ENCODE data around the gene IDE.
A peak's percentile ranks its signal among the peaks of the same experiment; 100 is the strongest.

The IDE gene

DNA sequence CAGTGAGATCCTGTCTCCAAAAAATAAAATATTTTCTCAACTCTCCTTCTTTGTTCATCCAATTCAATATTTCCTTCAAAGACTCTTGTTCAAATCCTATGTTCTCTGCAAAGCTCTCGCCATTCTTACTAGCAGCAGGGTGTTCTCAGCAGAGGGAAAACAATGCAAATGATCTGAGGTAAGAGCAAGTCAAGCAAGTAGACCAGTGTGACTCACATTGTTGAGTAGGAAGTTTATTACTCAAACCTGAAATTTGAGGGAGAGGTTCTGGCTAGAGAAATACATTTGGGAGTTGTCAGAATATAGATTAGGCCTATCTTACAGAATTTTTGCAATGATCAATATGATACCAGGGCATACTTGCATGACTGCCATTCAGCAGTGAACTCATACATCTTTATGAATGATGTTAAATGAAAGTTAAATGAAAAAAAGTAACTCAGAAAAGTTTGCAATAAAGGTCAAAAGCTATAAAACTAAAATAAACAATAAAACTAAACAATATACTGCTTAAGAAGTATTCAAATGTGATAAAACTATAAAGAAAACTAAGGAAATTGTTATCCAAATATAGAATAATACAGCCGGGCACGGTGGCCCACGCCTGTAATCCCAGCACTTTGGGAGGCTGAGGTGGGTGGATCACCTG, 5.8 kb downstream of the IDE start:
- DNase-seq (ENCODE audit: low spot score) = no peak
- FAIRE-seq = no peak

DNA sequence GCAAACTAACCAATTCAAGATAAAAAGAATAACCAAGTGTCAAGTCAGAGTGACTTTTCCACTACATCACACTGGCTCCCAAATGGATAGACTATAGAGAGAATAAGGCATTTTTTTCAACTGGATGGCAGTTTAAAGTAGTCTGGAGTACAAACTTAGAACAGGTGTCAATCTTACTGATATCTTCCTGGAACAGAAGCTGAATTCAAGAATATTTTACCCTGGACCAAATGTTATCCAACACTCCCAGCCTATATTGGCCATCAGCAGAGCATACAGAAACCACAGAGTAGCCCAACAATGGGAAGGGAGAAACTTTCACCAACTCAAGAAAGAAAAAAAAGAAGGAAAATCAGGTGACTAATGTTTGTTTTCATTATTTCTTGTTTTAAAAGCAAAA, 11.5 kb downstream of the IDE start:
- DNase-seq (ENCODE audit: low spot score) = no peak
- FAIRE-seq = no peak

DNA sequence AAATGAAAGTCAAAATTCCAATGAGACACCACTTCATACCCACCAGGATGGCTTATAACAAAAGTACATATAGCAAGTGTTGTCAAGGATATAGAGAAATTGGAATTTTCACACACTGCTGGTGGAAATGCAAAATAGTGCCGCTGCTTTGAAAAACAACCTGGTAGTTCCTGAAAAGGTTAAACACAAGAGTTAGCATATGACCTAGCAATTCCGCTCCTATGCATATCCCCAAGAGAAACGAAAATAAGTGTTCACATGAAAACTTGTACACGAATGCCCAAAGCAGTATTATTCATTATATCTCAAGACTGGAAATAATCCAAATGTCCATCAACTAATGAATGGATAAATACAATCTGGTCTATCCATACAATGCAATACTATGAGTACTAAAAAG, 14.8 kb downstream of the IDE start:
- DNase-seq (ENCODE audit: low spot score) (no peak), FAIRE-seq (no peak)

DNA sequence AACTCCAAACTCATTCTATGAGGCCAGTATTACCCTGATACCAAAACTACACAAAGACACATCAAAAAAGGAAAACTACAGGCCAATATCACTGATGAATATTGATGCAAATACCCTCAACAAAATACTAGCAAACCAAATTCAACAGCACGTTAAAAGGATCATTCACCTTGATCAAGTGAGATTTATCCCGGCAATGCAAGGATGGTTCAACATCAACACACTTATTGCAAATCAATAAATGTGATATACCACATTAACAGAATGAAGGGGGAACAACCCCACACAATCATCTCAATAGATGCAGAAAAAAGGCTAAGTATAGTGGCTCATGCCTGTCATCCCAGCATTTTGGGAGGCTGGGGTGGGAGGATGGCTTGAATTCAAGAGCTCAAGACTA, 19.9 kb downstream of the IDE start:
- DNase-seq (ENCODE audit: low spot score) (no peak), FAIRE-seq (no peak)

DNA sequence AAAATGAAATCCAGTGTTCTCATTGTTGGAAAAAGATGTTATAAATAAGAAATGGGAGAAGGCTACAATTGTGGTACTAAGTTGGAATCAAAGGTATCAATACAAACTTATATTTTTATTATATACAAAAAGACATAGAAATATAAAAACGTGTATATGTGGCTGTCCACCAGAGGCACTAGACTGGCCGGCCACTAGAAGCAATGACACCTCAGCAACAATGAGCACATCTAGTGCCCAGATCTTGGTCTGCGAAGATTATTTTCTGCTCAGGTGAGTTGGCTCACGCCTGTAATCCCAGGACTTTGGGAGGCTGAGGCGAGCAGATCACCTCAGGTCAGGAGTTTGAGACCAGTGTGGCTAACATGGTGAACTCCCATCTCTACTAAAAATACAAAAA, 21.6 kb downstream of the IDE start:
- FAIRE-seq (no peak), DNase-seq (ENCODE audit: low spot score) (no peak)

DNA sequence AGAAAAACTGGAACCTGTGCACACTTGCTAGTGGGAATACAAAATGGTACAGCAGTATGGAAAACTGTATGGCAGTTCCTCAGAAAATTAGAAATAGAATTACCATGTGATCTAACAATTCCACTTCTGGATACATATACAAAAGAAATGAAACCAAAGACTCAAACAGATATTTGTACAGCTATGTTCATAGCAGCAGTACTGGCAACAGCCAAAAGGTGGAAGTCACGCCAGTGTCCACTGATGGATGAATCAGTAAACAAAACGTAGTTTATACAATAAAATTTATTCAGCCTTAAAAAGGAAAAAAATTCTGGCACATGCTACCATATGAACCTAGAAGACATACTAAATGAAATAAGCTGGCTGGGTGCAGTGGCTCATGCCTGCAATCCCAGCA, 23.0 kb downstream of the IDE start:
- no peak for FAIRE-seq

DNA sequence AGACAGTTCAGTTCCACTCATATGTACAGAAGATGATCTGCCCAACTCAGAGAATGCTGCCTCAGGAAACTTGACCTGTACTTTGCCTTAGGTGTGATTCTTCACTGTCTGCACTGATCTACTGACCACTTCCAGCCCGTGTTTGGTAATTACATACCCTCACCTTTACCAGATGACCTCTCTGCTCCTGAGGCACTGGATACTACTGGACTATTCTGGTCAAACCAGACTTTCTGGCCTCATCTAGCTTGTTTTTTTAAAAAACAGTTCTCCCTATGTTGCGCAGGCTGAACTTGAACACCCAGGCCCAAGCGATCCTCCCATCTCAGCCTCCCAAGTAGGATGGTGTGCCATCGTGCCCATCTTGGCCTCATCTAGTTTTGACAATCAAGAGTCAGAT, 26.2 kb downstream of the IDE start:
- DNase-seq (ENCODE audit: low spot score) (no peak), FAIRE-seq (no peak)

More for the DNA sequence above, 23.0 kb downstream of the IDE start:
- no peak for DNase-seq (ENCODE audit: low spot score)

DNA sequence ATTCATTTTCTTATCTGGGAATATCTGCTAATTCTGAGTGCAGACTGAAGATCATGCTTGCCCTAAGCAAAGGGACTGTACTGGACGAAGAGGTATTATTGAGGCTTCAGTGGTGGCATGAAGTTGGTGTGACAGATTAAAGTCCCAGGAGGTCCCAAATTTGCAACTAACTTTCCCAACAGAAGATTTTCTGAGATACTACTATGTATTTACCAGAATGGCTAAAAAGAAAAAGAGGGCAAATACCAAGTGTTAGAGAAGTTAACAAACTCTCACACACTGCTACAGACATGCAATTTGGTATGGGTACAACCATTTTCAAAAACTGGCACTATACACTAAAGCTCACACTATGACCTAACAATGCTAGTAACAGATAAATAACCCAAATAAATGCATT, 28.3 kb downstream of the IDE start:
- DNase-seq (ENCODE audit: low spot score) (no peak), FAIRE-seq (no peak)

DNA sequence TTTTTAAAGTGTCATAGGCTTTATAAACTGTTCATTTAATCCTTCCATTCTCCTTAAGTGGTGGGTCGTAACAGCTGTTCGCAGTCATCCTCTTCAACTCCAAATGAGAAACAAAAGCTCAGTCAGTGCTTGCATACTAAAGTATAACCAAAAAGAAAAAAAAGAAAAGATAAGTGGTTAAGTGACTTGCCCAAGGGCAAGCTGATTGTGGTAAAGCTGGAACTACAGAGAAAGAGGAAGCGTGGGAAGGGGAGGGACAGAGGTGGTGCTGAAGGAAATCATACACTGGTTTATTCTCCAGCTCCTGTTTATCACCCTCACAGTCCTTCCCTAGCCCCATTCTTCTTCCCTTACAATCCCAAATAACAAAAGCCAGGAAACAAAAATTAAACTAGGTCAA, 29.6 kb downstream of the IDE start:
- DNase-seq (ENCODE audit: low spot score) (no peak), FAIRE-seq (no peak)

DNA sequence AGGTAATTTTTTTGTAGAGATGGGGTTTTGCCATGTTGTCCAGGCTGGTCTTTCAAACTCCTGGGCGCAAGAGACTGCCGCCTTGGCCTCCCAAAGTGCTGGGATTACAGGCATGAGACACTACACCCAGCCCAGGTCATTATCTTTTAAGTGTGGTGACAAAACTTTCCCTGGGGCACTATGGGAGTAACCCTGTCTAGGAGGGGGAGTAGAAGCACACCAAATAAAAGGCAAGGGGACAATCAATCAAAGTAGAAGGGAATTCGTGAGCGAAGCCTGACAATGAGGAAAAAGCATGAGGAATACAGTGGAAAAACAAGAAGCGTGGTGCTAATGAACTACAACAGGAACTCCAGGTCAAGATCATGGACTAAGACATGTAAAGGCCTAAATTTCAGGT, 31.4 kb downstream of the IDE start:
- FAIRE-seq = no peak
- DNase-seq (ENCODE audit: low spot score) = no peak

DNA sequence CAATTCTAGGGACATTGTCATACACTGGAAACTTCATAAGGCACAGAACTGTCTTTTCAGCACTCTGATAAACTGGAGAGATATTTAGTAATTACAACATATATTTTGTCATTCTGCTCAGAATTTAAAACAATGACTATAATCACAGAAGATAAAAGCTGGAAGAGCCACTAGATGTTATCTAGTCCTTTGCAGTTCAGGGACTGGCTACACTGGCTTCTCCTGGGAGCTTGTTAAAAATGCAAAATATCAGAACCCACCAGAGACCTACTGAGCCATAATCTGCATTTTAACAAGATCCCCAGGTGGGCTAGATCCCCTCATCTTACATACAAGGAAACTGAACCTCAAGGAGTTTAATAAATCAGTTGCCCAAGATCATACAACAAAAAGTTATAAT, 32.3 kb downstream of the IDE start:
- DNase-seq (ENCODE audit: low spot score) (no peak), FAIRE-seq (no peak)

DNA sequence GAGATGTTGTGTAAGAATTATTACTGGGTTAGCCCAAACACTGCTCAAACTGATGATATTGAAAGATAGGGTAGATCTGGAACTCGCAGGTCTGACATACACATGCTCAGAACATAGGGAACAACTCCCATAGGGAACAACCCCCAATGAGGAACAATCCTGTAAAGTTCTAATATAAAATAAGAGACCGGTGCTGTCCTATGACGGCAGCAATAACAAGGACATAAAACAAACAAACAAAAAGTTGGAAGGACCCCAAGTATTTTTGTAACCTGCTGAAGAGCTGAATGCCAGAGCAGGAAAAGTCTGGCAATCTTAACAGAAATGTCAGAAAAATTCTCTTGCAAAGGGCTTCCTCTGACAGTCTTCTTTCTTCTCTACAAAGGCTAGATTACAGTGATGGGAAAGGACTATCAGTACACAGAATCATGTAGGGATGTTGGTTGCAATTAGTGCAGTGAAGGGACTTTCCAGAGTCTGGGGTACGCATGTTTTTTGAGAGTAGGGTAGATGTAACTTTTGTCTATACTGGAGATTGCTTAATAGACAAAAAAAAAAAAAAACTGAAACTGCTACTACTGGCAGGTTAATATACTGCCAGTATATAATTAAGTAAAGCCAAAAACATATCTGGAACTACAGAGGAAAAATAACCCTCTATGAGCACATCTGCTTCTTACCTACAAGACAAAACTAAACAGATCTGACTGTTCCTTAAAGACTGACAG, 35.5 kb downstream of the IDE start:
- DNase-seq (ENCODE audit: low spot score) (no peak), FAIRE-seq (no peak)

DNA sequence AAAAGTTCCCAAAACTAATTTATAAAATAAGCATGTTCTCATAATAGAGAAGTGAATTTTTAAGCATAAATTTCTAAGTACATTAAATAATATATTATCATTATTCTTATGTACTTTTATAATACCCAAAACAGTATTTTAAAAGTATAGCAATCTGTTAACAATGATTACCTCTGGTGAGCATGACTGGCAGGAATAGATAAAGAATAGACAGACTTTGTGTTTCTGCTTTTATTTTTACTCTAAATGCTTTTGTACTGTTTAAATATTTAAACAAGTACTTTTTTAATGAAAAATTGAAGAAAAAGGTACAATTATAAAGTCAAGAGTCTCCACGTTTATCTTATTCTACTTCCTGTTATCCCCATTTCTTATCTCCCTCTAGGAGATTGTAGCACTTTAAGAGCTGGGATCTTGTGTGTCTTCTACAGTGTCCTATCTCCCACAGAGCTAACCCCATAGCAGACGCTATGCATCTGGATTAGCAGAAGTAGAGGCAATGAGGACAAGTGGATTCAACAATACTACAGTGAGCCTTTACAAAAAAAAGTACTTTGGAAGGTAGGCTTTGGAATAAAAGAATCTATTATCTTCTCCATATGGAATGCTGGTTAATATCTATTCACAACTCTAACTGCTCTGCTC, 42.9 kb downstream of the IDE start:
- no peak for DNase-seq (ENCODE audit: low spot score)
- no peak for FAIRE-seq

DNA sequence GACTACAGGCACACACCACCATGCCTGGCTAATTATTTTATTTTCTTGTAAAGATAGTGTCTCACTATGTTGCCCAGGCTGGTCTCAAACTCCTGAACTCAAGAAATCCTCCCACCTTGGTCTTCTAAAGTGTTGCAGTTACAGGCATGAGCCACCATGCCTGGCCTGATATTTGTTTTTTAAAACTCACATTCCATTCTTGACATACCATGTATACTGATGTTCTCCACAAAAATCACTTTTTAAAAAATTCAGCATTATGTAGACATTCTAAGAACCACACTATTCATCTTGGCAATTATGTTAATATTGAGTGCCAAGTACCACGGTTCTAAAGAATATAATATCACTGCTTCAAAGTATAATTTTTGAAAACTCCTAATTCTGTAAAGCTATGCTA, 43.5 kb downstream of the IDE start:
- DNase-seq (ENCODE audit: low spot score) (no peak), FAIRE-seq (no peak)

DNA sequence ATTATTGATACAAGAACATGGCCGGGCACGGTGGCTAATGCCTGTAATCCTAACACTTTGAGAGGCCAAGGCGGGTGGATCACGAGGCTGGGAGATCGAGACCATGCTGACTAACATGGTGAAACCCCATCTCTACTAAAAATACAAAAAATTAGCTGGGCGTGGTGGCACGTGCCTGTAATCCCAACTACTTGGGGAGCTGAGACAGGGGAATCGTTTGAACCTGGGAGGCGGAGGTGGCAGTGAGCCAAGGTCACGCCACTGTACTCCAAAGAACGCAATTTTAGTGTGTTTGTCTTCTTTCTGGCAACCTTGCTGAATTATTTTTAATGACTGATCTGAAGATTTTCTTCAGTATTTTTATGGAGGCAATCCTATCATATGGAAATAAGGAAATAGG, 46.2 kb downstream of the IDE start:
- DNase-seq (ENCODE audit: low spot score) = no peak
- FAIRE-seq = no peak

DNA sequence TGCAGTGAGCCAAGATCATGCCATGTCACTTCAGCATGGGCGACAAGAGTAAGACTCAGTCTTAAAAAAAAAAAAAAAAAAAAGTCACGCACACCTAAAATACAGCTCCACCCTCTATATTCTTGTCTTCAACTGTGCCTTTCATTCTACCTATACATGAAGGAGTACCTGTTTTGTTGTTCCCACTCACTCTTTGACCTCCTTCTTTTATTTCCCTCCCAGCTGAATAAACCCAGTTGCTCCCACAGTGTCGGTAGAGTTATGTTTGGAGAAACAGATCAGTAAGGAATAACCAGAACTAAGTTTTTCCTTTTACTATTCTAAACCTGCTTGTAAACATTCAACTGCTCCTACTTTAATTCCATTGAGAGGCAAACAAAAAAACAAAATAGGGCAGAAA, 50.3 kb downstream of the IDE start:
- DNase-seq (ENCODE audit: low spot score) (no peak), FAIRE-seq (no peak)

DNA sequence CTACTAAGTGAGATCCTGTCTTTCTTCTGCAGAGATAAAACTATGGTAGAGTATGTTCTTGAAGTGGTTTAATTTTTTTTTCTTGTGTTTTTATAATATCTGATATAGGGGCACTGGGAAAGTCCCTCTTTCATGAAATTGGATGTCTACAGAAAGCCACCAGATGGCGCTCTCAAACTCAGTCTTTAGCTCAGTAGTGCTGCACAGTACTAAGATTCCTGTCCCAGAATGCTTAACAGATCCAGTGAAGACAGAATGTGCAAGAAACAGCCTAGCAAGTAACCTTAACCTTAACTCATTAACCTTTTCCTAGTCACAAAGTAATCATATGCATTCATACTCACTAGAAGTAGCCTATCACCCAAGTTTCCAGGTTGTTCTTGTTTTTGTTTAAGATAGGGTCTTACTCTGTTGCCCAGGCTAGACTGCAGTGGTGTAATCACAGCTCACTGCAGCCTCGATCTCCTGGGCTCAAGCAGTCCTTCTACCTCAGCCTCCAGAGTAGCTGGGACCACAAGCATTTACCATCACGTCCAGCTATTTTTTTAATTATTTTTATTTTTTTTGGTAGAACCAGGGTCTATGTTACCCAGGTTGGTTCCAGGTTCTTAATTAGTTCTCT, 56.7 kb downstream of the IDE start:
- FAIRE-seq = no peak
- peak; percentile 49 for DNase-seq (ENCODE audit: low spot score)

DNA sequence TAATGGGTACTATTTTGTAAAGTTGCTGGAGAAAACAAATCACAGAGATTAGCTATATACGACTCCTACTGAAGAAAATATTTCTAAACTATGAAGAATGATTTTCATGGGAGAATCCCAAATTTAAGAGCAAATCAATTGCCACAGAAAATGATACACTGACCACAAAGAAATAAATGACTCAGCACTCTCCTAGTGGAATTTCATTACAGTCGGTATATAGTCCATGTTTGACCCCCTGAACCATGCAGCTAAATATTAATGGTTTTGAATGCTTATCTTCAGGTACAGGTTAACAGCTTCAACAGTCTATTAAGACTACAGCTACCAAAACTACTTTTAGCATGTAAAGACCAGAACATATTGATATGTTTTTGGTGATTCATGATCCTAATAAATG, 65.0 kb downstream of the IDE start:
- no peak for FAIRE-seq
- no peak for DNase-seq (ENCODE audit: low spot score)

DNA sequence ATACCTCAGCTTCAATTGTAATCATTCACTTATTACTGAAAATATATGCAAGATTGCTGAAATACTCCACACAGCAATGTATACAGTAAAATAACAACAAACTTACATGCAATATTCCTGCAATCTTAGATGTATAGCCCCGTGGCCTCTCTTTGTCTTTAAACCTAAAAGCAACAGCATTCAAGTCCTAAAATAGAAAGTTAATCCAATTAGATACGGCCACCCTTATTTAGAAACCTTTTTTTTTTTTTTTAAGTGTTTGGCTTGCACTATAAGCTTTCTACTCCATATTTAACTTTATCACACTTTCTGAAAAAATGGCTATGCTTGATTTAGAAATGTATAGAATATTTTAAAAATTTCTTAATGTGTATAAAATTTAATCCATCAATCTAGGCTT, 67.6 kb downstream of the IDE start:
- FAIRE-seq (no peak), DNase-seq (ENCODE audit: low spot score) (no peak)

DNA sequence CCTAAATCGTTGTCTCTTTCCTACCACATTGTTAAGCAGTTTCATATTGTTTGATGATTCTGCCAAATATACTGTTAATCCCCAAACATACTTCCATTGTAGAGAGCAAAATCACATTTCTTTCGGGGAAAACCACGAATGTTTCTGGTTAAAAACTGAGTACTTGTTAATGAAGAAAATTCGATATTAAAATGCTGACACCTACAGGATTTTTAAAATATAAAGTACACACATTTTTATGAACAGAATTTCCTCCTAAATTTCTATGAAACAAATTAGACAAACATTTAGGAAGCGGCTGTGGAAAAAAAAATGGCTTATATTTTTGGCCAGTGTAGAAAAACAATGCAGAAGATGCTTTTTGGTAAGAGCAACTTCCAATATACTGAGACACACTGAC, 68.8 kb downstream of the IDE start:
- no peak for DNase-seq (ENCODE audit: low spot score)
- FAIRE-seq = no peak

DNA sequence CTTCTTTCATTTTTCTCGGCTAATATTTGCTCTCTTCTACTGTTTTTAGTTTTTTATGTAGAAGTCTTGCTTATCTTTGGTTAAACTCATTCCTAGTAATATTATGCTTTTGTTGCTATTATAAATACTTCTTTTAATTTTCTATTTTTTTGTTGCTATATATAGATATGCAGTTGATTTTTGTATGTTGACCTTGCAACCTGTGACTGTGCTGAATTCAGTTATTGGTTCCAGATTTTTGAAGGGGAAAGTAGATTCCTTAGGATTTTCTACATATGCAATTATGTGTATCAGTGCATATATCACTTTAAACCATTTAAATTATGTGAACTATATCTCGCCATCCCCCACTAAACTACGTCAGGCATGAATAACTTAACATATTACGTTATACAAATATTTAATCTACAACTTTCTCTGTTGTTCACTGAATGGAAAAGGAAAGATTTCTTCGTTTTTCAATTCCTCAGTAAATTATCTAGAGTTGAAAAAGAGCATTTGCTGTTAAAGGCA, 71.5 kb downstream of the IDE start:
- FAIRE-seq (peak; percentile 9), DNase-seq (ENCODE audit: low spot score) (no peak)

DNA sequence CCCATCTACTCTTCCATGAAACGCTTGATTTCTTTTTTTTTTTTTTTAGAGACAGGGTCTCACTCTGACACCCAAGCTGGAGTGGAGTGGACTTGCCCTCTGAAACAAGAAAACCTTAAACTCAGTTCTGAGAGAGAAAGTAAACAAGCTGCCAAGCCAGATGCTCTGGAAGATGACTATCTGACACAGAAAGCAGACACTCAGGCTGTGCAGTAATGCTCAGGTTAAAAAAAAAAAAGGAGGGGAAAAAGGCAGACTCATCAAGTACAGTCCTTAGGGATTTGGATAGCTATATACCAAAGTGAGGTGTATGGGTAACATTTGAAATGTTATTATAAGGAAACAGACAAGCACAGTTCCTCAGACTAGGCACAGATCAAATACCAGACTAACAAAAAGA, 80.5 kb downstream of the IDE start:
- FAIRE-seq (no peak), DNase-seq (ENCODE audit: low spot score) (no peak)

Data from urothelium cell line (cell line).